CD4-positive, alpha-beta T cell treated with Interleukin-15 for 4 hours (primary cell): ENCODE measurements around the gene DESI1.

Source experiments
- DNase-seq: peaks from one replicate; pipeline ENCODE4 v3.0.0-alpha.2; 2020; ENCODE audit warnings: low spot score

DESI1 gene

DNA sequence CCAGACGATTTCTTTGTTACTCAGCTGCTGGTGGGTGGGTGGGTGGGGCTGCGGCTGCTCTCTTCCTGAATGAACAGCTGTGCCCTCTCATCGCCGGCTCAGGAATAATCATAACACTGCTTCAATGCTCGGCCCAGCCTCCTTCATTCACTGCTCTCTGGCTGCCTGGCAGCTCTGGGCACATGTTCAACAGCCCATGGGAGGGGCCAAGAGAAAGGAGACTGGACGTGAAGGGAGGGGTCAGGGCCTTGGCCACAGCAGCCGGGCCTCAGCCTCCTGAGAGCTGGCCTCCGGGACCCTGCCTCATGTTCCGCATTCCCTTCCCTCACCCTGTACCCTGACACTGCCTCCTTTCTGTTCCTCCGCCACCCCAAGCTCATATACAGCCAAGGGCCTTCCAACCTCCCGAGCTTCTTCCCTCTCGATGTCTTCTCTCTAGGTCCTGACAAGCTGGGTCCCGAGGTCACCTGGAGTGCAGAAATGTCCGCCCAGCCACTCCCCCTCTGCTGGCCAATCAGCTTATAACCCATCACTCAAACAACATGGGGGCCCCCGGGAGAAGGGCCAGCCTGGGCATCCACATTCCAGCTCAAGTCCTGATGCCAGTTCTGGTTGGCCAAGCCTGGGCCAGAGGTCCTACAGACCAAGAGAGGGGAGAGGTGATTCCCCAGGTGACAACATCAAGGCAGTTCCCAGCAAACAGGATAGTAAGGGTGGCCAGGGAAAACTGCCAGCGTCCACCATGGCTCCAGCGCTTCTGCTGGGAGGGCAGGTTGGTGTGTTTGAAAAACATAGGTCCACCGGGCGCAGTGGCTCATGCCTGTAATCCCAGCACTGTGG lies 63.2 kb downstream of the DESI1 start:
- DNase-seq, result no peak

DNA sequence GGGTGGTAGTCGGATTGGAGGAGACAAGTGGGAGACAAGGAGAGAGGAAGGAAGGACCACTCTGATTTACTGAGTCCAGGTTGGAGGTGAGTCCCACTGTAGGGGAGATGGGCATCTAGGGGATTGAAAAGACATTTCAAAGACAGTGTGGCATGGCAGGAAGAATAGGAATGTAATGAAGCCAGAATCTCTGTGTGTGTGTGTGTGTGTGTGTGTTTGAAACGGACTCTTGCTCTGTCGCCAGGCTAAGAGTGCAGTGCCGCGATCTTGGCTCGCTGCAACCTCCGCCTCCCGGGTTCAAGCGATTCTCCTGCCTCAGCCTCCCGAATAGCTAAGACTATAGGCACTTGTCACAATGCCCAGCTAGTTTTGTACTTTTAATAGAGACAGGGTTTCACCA lies 64.3 kb downstream of the DESI1 start:
- DNase-seq, result no peak

DNA sequence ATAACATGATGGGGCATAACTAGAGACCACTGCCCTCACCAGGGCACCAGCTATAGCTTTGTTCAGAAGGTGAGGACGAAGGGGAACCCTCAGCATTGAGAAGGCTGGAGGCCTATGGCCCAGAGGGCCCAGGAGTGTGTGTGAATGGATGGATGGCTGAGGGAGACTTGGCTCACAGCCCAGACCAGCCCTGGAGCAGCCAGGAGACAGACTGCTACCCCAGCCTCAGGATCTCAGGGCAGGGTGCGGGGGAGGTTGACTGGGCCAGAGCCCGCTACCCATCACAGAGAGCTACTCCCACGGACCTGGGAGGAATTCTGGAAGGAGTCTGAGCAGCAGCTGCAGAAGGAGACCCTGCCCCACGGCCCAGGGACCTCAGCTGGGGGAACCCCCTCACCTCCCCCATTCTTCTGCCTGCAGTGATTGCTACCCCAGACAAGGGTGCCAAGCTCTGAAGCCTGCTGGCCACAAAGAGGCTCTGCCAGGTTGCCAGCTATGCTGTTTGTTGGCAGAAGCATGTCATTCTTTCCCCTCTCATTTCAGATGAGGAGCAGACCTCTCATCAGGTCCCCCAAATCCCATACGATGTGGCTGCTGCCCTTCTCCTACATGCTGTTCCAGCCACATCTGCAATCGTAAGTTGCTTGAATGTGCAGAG lies 65.4 kb downstream of the DESI1 start:
- no peak for DNase-seq

DNA sequence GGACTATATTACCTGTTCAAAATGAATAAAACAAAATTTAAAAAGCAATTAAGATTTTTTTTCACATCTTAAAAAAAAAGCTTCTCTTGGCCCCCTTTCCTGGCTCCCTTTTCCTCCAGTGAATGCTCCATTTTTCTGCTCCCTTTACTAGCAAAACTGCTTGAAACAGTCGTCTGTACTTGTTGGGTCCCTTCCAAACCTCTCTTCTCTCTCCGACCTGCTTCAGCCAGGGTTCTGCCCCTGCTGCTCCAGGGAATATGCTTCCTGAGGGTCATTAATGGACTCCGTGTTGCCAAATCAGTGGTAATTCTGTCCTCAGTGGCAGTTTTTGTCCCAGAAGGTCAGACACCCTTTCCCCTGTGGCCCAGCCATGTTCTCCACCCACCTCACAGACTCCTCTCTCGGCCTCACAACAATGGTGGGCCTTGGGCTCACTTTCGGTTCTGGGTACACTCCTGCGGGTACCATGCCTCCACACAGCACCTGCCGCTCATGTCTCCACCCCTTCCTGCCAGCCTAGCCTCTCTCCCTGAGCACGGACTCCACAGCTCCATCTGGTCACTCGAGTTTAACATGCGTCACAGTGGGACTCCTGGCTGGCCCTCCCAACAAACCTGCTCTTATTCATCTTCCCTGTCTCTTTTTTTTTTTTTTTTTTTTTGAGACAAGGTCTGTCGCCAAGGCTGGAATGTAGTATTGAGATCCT lies 68.8 kb downstream of the DESI1 start:
- DNase-seq, result no peak

DNA sequence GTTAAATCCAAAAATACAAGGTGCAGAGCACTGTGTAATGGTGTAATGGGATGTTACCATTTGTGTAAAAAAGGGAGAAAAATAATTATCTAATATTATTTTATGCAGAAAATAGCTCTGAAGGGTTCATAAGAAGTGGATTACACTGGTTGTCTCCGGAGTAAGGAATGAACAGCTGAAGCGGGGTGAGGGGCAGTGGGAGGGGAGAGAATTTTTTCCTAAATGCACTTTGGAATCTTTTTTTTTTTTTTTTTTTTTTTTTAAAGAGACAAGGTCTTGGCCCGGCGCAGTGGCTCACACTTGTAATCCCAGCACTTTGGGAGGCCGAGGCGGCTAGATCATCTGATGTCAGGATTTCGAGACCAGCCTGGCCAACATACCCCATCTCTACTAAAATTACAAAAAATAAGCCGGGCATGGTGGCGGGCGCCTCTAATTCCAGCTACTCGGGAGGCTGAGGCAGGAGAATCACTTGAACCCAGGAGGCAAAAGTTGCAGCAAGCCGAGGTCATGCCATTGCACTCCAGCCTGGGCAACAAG lies 69.8 kb downstream of the DESI1 start:
- DNase-seq, result no peak

DNA sequence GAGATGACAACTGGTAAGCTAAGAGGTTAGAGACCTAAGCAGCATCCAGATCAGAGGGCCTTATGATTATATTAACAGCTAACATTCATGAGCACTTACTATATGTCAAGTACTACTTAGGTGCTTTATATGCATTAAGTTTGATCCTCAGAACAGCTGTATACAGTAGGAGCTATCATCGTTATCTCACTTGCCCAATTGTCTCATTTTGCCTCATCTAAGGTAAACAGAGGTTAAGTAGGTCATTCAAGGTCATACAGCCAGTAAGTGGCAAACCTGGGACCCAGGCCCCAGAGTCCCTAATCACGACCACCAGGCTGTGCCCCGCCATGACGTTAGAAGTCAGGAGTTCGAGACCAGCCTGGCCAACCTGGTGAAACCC lies 72.0 kb downstream of the DESI1 start:
- DNase-seq, result no peak
